ENCODE data around the gene DIAPH1.

DIAPH1 gene

DNA sequence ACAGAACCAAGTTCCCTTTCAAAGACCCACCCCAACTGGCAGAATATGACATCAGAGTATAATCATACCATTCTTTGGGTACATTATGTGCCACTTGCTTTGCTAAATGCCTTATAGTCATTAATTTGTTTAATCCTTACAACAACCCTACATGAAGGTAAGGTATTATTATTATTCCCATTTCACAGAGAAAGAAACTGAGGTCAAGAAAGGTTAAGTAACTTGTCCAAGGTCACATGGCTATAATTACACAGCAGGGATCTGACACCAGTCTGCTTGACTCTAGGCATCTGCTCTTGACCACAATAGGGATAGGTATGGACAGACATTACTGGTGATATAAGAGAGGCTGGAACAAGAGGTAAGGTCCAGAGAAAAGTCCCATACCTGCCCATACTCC, 31.2 kb upstream of the DIAPH1 start:
- Mint-ChIP-seq H3K9me3 (no peaks in the 10 kb centered on the region), H3K4me3 (peak overlapping the region; percentile 98), H3K36me3 (peaks cover 13% of the 10 kb centered on the region), H3K4me1 (peaks cover 30% of the 10 kb centered on the region), H3K27ac (peak overlapping the region; percentile 88), H3K27me3 (peaks cover 2% of the 10 kb centered on the region)
- ATAC-seq (ENCODE audit: low read depth) (no peak), DNase-seq (ENCODE audit: low spot score in 2 of 2) (no peak)

DNA sequence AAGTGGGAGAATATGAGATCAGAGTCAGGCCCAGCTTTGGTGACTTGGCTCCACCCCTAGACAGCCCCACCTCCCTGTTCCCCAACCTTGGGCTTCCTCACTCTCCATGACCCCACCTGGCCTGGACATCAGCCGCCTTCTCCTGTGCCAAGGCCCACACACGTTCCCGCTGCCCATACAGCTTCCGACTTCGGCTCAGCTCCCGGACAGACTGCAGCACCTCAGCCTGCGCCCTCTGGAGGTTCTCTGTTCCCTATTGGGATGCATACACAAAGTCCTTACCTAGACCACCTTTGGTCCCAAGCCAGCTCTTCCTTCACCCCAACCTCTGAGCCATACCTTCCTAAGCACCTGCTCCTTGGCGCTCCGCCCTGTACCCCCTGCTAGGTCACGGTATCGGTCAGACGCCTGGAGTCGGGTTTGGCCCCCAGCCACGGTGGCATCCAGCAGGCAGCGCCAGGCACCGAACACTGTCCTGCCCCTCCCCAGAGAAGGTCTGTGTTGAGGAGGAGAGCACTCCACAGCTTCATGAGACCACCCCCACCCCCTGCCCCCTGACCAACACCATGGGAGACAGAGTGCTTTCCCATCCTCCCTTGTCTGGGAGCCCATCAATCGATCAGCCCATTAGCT, 30.4 kb upstream of the DIAPH1 start:
- no peak overlapping the region for H3K4me3 Mint-ChIP-seq
- no peaks in the 10 kb centered on the region for H3K9me3 Mint-ChIP-seq
- peak overlapping the region; percentile 8 for H3K27ac Mint-ChIP-seq
- H3K36me3 Mint-ChIP-seq: peaks cover 16% of the 10 kb centered on the region
- DNase-seq (ENCODE audit: low spot score in 2 of 2) (no peak), ATAC-seq (ENCODE audit: low read depth) (no peak)
- H3K27me3 Mint-ChIP-seq: no peaks in the 10 kb centered on the region
- peaks cover 30% of the 10 kb centered on the region for H3K4me1 Mint-ChIP-seq

DNA sequence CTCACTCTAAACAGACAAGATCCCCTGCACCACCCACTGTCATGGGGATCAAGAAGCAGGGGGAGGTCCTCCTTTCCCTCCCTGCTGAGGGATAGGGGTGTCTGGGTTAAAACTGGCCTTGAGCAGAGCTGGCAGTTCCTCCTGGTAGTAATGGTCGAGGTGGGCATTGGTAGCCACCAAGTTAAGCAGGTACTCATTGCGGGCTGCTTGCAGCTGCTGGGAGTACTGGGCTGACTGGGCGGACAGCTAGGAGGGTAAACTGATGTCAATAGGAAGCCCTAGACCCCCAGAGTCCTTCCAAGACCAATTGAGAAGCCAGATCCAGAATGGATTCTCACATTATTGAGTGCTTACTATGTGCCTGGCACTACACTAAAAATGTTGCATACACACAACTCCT, 29.1 kb upstream of the DIAPH1 start:
- H3K27me3 Mint-ChIP-seq: no peaks in the 10 kb centered on the region
- H3K4me3 Mint-ChIP-seq: no peak overlapping the region
- H3K27ac Mint-ChIP-seq: no peak overlapping the region

DNA sequence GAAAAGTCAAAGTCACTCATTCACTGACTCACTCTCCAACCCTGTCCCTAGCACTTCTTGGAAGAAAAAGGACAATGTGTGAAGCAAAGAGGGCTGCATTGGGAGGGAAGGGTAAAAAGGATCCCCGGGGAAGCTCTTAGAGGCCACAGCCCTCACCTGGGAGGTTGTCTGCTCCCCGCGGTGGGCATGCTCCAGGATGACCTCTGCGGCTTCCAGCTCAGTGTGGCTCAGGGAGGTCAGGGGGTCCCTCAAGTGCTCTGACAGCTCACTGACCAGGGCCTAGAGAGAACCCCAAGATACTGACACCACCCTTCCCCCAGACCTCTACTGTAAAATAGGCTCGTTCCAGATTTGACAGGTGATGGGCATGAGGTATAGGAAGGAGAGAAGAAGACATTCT, 28.4 kb upstream of the DIAPH1 start:
- ATAC-seq (ENCODE audit: low read depth): no peak
- H3K4me3 Mint-ChIP-seq: no peak overlapping the region
- no peak for DNase-seq (ENCODE audit: low spot score in 2 of 2)
- H3K4me1 Mint-ChIP-seq: peaks cover 25% of the 10 kb centered on the region
- no peaks in the 10 kb centered on the region for H3K9me3 Mint-ChIP-seq
- H3K27ac Mint-ChIP-seq: no peak overlapping the region
- H3K27me3 Mint-ChIP-seq: no peaks in the 10 kb centered on the region
- H3K36me3 Mint-ChIP-seq: peaks cover 16% of the 10 kb centered on the region

More for the DNA sequence above, 29.1 kb upstream of the DIAPH1 start:
- no peak for ATAC-seq (ENCODE audit: low read depth)
- H3K9me3 Mint-ChIP-seq: no peaks in the 10 kb centered on the region
- H3K36me3 Mint-ChIP-seq: peaks cover 16% of the 10 kb centered on the region
- peaks cover 30% of the 10 kb centered on the region for H3K4me1 Mint-ChIP-seq
- DNase-seq (ENCODE audit: low spot score in 2 of 2): no peak

DNA sequence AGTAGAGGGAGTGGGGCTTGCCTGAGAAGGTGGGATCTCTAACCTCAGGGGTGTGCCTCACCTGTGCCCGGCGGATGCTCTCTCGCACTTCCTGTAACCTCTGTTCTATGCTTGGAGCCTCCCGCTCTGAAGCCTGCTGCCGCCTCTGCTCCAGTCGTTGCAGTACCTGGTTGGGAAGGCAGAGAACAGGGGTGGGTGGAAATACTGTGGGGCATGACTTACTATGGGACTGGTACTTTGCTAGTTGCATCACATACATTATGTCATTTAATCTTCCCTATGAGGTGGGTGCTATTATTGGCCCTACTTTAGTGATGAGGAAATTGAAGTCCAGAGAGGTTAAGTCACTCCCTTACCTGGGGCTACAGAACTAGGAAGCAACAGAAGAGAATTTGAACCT, 27.2 kb upstream of the DIAPH1 start:
- ATAC-seq (ENCODE audit: low read depth) (no peak), DNase-seq (ENCODE audit: low spot score in 2 of 2) (no peak)
- Mint-ChIP-seq H3K4me1 (peaks cover 21% of the 10 kb centered on the region), H3K9me3 (no peaks in the 10 kb centered on the region), H3K27me3 (no peaks in the 10 kb centered on the region), H3K4me3 (no peak overlapping the region), H3K27ac (no peak overlapping the region), H3K36me3 (peaks cover 18% of the 10 kb centered on the region)

DNA sequence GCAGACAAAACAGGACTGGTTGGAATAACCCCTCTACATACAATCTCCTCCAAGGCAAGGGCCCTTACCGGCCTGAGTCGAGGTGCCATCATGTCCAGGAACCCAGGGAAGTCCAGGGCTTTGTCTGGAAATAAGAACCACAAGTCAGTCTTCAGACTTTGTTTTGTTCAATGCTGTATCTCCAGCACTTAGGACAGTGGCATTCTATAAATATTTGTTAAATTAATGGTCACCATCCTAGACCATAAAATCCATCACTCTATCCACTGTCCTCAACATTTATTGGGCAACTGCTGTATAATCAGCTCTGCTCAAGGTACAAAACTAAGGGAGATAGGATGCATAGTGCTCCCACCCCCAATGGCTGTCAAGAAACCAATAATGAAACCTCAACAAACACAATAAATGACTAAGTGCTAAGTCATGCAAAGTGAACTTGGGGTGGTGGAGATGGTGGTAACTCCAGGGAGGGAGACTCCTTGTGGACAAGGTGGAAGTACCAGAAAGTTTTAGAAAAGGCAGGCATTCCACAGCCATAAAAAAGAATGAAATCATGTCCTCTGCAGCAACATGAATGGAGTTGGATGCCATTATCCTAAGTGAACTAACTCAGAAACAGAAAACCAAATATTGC, 23.0 kb upstream of the DIAPH1 start:
- H3K27me3 Mint-ChIP-seq: no peaks in the 10 kb centered on the region
- peaks cover 8% of the 10 kb centered on the region for H3K4me1 Mint-ChIP-seq
- no peaks in the 10 kb centered on the region for H3K9me3 Mint-ChIP-seq
- peaks cover 17% of the 10 kb centered on the region for H3K36me3 Mint-ChIP-seq
- no peak for ATAC-seq (ENCODE audit: low read depth)
- no peak overlapping the region for H3K4me3 Mint-ChIP-seq
- no peak for DNase-seq (ENCODE audit: low spot score in 2 of 2)
- no peak overlapping the region for H3K27ac Mint-ChIP-seq

DNA sequence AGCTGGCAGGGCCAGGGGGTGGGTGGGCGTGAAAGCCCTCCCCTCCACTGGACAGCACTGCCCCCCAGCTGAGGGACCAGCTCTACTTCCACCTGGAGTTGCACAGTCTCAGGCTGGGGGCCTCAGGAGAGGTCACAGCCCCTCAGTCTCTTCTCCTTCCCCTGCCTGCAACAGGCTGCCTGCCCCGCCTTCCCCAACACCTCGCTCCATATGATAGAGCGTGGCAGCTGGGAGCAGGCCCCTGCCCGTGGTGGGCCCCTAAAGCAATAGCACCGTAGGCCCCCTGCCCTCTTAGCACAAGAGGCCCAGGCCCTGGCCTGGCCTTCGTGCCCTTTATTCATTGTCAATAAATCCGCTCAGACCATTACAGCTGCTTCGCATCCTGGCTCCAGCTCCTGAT, 21.9 kb upstream of the DIAPH1 start:
- Mint-ChIP-seq H3K4me1 (peaks cover 11% of the 10 kb centered on the region), H3K27ac (no peak overlapping the region), H3K27me3 (no peaks in the 10 kb centered on the region), H3K36me3 (peaks cover 11% of the 10 kb centered on the region), H3K9me3 (no peaks in the 10 kb centered on the region), H3K4me3 (no peak overlapping the region)
- ATAC-seq (ENCODE audit: low read depth) (no peak), DNase-seq (ENCODE audit: low spot score in 2 of 2) (no peak)

DNA sequence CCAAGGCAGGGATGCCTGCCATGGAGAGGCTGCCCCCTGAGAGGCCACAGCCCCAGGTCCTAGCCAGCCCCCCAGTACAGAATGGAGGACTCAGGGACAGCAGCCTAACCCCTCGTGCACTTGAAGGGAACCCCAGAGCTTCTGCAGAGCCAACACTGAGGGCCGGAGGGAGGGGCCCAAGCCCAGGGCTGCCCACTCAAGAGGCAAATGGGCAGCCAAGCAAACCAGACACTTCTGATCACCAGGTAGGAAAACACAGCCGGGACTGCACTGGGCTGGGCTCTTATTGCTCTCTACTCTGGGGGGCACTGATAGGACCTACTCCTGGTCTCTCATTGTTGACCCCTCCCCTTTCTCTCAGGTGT, 21.2 kb upstream of the DIAPH1 start:
- peaks cover 18% of the 10 kb centered on the region for H3K4me1 Mint-ChIP-seq
- peaks cover 10% of the 10 kb centered on the region for H3K36me3 Mint-ChIP-seq
- no peaks in the 10 kb centered on the region for H3K9me3 Mint-ChIP-seq
- H3K27ac Mint-ChIP-seq: no peak overlapping the region
- no peak for ATAC-seq (ENCODE audit: low read depth)
- no peak for DNase-seq (ENCODE audit: low spot score in 2 of 2)
- H3K27me3 Mint-ChIP-seq: no peaks in the 10 kb centered on the region
- no peak overlapping the region for H3K4me3 Mint-ChIP-seq

DNA sequence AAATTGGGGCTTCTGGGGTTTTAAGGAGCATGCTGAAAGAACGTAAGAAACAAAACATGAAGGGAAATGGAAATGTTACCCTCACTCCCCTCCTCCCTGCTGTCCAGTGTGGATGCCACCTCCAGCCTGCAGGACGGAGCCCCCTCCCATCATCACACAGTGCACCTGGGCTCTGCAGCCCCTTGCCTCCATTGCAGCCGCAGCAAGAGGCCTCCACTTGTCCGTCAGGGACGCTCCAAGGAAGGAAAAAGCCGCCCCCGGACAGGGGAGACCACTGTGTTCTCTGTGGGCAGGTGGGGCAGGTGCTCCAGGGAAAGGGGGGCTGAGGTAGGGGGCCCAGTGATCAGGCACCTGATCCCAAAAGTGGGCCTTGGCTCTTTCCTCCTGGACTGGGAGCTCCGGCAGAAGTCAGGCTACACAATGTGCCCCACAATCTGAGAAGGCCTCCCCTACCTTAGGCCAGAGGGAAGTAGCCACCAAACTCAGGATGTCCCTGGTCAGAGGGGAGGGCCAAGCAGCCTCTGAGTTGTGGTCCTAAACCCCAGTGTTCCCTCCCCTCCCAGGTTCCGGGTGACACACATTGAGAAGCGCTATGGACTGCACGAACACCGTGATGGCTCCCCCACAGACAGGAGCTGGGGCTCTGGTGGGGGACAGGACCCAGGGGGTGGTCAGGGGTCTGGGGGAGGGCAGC, 20.7 kb upstream of the DIAPH1 start:
- Mint-ChIP-seq H3K4me1 (peaks cover 22% of the 10 kb centered on the region), H3K4me3 (no peak overlapping the region), H3K9me3 (no peaks in the 10 kb centered on the region), H3K27me3 (no peaks in the 10 kb centered on the region), H3K27ac (no peak overlapping the region), H3K36me3 (peaks cover 6% of the 10 kb centered on the region)
- no peak for ATAC-seq (ENCODE audit: low read depth)
- no peak for DNase-seq (ENCODE audit: low spot score in 2 of 2)

DNA sequence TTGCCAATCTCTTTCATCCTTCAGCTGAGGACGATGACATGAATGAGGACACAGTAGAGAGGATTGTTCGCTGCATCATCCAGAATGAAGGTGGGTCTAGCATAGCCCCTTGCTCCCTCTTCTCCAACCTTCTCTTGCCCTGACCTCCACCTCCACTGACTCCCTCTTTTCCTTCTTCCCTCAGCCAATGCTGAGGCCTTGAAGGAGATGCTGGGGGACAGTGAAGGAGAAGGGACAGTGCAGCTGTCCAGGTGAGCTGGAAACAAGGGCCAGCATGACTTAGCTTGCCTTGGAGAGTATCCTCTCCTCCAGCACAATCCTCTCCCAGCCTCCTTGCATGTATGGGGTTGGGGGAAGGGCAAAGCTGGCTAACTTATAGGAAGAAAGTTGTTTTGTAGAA, 20.0 kb upstream of the DIAPH1 start:
- Mint-ChIP-seq H3K27me3 (no peaks in the 10 kb centered on the region), H3K9me3 (no peaks in the 10 kb centered on the region), H3K4me3 (peak overlapping the region; percentile 94), H3K4me1 (peaks cover 27% of the 10 kb centered on the region), H3K27ac (peak overlapping the region; percentile 74), H3K36me3 (peaks cover 9% of the 10 kb centered on the region)
- ATAC-seq (ENCODE audit: low read depth) (no peak), DNase-seq (ENCODE audit: low spot score in 2 of 2) (no peak)

DNA sequence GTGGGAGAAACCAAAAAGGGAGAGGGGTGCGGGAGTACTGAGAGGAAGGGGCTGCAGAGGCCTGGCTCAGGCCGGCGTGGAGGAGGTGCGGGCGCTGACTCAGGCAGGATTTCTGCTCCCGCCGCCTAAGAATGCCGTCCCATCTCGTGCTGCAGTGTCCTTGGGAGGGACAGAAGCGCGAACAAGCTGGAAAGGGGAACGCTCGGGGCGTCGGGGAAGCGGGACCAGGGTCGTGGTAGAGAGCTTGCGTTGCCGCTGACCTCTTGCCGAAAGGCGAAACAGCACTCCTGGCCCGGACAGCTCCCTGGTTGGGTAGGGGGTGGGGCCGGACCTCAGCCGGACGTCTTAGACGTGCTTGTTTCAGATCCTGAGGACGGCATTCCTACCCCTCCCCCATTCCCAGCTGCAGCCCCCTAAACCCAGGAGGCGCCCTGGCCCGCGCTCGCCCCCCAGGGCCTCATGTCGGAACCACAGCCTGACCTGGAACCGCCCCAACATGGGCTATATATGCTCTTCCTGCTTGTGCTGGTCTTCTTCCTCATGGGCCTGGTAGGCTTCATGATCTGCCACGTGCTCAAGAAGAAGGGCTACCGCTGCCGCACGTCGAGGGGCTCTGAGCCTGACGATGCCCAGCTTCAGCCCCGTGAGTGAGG, 19.1 kb upstream of the DIAPH1 start:
- H3K36me3 Mint-ChIP-seq: peaks cover 9% of the 10 kb centered on the region
- H3K4me1 Mint-ChIP-seq: peaks cover 27% of the 10 kb centered on the region
- H3K27me3 Mint-ChIP-seq: no peaks in the 10 kb centered on the region
- DNase-seq (ENCODE audit: low spot score in 2 of 2) (peak; percentile 64 to 68), ATAC-seq (ENCODE audit: low read depth) (peak; percentile 58)
- H3K27ac Mint-ChIP-seq: peak overlapping the region; percentile 74
- H3K9me3 Mint-ChIP-seq: no peaks in the 10 kb centered on the region
- peak overlapping the region; percentile 94 for H3K4me3 Mint-ChIP-seq

DNA sequence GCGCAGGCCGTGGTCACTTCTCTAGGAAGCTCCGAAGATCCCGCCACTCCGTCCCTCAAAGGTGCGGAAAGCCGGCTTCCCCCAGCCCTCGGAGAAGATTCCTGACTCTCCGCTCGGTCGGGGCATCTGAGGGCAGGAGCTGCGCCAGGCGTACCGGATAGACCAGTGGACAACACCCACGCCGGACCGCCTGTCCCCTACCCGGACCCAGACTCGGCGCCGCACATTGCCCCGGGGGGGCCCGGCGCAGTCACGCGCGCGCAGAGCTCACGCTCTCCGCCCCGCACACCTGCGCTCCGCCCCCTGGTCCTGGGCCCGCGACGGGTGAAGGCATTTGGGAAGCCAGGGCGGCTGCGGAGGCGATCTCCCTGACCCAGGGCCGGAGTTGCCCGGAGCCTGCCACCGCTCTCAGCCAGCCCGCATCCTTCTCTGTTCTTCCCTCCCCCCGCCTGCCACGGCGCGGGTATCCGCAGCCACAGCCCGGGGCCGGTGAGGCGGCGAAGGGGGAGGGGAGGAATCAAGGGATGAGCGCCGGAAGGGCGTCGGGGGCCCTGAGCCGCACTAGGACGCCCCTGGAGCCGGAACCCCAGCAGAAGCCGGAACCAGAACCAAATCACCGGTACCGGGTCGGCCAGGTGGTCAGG, 18.4 kb upstream of the DIAPH1 start:
- DNase-seq (ENCODE audit: low spot score in 2 of 2) (peak in 1 of 2 donors; percentile 41), ATAC-seq (ENCODE audit: low read depth) (peak; percentile 52)
- H3K4me3 Mint-ChIP-seq: peak overlapping the region; percentile 94
- no peaks in the 10 kb centered on the region for H3K9me3 Mint-ChIP-seq
- no peaks in the 10 kb centered on the region for H3K27me3 Mint-ChIP-seq
- peaks cover 11% of the 10 kb centered on the region for H3K36me3 Mint-ChIP-seq
- peaks cover 27% of the 10 kb centered on the region for H3K4me1 Mint-ChIP-seq
- peak overlapping the region; percentile 74 for H3K27ac Mint-ChIP-seq

DNA sequence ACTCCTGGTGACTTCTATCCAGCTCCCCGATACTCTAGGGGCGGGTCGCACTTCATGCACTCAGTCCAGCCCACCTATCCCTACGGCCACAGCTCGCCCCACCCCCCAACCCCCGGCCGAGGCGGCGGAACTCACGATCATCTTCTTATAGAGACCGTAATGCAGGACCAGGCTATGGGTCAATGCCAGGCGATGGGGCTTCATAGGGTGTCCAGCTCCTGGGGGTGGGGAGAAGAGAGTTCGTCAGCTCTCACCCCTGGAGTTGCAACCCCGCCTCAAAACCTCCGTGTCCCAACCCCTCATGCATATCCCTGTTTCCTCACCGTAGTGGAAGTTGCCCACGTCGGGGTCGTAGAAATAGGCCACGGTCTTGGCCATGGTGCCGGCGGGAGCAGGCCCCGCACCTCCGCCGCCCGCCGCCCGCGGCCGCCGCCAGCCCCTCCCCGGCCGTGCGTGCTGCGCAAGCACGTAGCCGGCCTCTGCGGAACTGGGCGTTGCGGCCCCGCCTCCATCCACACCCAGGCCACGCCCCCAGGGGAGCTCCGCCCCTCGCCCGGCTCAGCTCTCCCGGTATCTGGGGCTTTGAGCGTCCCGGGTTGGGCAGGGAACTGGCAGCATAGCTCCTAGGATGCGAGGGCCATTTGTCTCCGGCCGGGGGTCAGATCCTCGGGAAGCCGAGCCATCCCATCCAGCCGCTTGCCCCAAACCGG, 17.8 kb upstream of the DIAPH1 start, which contains the start of the genes HDAC3 and RELL2:
Gene HDAC3, minus strand, starts transcription at position 437 of the 710 bp plus-strand sequence. Its CDS starts 59 bp downstream, at position 378.
Gene RELL2, plus strand, starts transcription at position 585 of the 710 bp plus-strand sequence. CDS start 1,229 bp downstream, outside the sequence.
- ATAC-seq (ENCODE audit: low read depth): peak; percentile 86
- Mint-ChIP-seq H3K36me3 (peaks cover 13% of the 10 kb centered on the region), H3K9me3 (no peaks in the 10 kb centered on the region), H3K27me3 (no peaks in the 10 kb centered on the region), H3K4me3 (peak within 1 kb of the TSS; percentile 94), H3K27ac (peak within 1 kb of the TSS; percentile 74), H3K4me1 (peaks cover 27% of the 10 kb centered on the region)
- peak; percentile 98 to 99 for DNase-seq (ENCODE audit: low spot score in 2 of 2)
